GM23338 (cell line): ENCODE measurements around the gene OGA. TPM values are rescaled to one million over a fixed set of nuclear protein-coding genes. Genes with fewer than 3 reads are reported as not detected.

ENCODE experiments used
- ATAC-seq: fragments of 200-7000 bp; cut with Tn5 transposase; 3 replicates; pipeline ENCODE4 v1.9.1; 2020
- DNase-seq: peaks from one replicate; pipeline ENCODE4 v3.0.0-alpha.2; 2015; ENCODE audit warnings: low spot score
- H2AFZ ChIP-seq: fragments of 200-600 bp; sonication (generic); 2 replicates; pipeline ENCODE4 v1.8.0; 2016; ENCODE audit warnings: antibody characterized with exemption, mild to moderate bottlenecking, moderate library complexity
- H3F3A ChIP-seq: fragments of 200-600 bp; sonication (generic); replicated peaks from 2 replicates; pipeline ENCODE4 v1.8.0; 2017; ENCODE audit warnings: antibody characterized with exemption, mixed run types, low read depth
- H3K27ac ChIP-seq: fragments of 200-600 bp; sonication (generic); 2 replicates; pipeline ENCODE4 v1.6.1; 2016; ENCODE audit warnings: low read depth
- H3K27me3 ChIP-seq: fragments of 200-600 bp; sonication (generic); 2 replicates; pipeline ENCODE4 v1.8.0; 2016; ENCODE audit warnings: mild to moderate bottlenecking, mixed run types, moderate library complexity; ENCODE audit not compliant: insufficient read depth
- H3K36me3 ChIP-seq: fragments of 200-600 bp; sonication (generic); 2 replicates; pipeline ENCODE4 v1.8.0; 2016; ENCODE audit warnings: mild to moderate bottlenecking; ENCODE audit not compliant: insufficient read depth
- H3K4me1 ChIP-seq: fragments of 200-600 bp; sonication (generic); 2 replicates; pipeline ENCODE4 v1.8.0; 2016; ENCODE audit warnings: mild to moderate bottlenecking, moderate library complexity; ENCODE audit not compliant: insufficient read depth
- H3K4me2 ChIP-seq: fragments of 200-600 bp; sonication (generic); 2 replicates; pipeline ENCODE4 v1.7.1; 2017; ENCODE audit warnings: mixed run types
- H3K4me3 ChIP-seq: fragments of 200-600 bp; sonication (generic); 2 replicates; pipeline ENCODE4 v1.6.1; 2016; ENCODE audit warnings: mixed run types
- H3K79me2 ChIP-seq: fragments of 200-600 bp; sonication (generic); replicated peaks from 2 replicates; pipeline ENCODE4 v1.8.0; 2017; ENCODE audit warnings: mild to moderate bottlenecking; ENCODE audit not compliant: insufficient read depth
- H3K9me2 ChIP-seq: fragments of 200-600 bp; sonication (generic); 2 replicates; pipeline ENCODE4 v1.8.0; 2017; ENCODE audit not compliant: insufficient read depth
- H4K20me1 ChIP-seq: fragments of 200-600 bp; sonication (generic); replicated peaks from 2 replicates; pipeline ENCODE4 v1.8.0; 2017; ENCODE audit warnings: mild to moderate bottlenecking; ENCODE audit not compliant: insufficient read depth
- H3K27ac Mint-ChIP-seq: 2 replicates; pipeline ENCODE4 v1.8.0; 2020; ENCODE audit warnings: inconsistent platforms, mild to moderate bottlenecking, moderate library complexity, mixed read lengths
- H3K27me3 Mint-ChIP-seq: 3 replicates; pipeline ENCODE4 v1.8.0; 2022; ENCODE audit warnings: low read depth, mild to moderate bottlenecking, moderate library complexity, mixed read lengths, inconsistent platforms; ENCODE audit not compliant: insufficient read depth, poor library complexity
- H3K36me3 Mint-ChIP-seq: 3 replicates; pipeline ENCODE4 v1.8.0; 2021; ENCODE audit warnings: low read depth, mild to moderate bottlenecking, inconsistent platforms, moderate library complexity, mixed read lengths
- H3K4me1 Mint-ChIP-seq: 3 replicates; pipeline ENCODE4 v1.8.0; 2020; ENCODE audit warnings: mild to moderate bottlenecking, inconsistent platforms, mixed read lengths
- H3K4me3 Mint-ChIP-seq: 3 replicates; pipeline ENCODE4 v1.8.0; 2021; ENCODE audit warnings: moderate library complexity, mild to moderate bottlenecking, inconsistent platforms, mixed read lengths
- H3K9me3 Mint-ChIP-seq: 3 replicates; pipeline ENCODE4 v1.8.0; 2020; ENCODE audit warnings: moderate library complexity, mild to moderate bottlenecking, inconsistent platforms, mixed read lengths
- CREB1 ChIP-seq: fragments of 250-450 bp; sonication (Bioruptor Pico); IDR thresholded peaks from 2 replicates; pipeline ENCODE4 v1.5.0; 2020; ENCODE audit warnings: low read depth, mild to moderate bottlenecking, moderate library complexity
- CTCF ChIP-seq, 2 experiments: fragments of 200-600 bp in 1 of 2; sonication (generic) in 1 of 2; conservative IDR thresholded peaks; 2 replicates each; pipeline versions ENCODE4 v1.5.1 to v1.6.1; 2016 to 2017; ENCODE audit warnings: antibody characterized with exemption in 2 of 2, low read depth in 2 of 2, mild to moderate bottlenecking in 2 of 2, moderate library complexity in 1 of 2
- ETS1 ChIP-seq: IDR thresholded peaks from 2 replicates; pipeline ENCODE4 v1.6.1; 2016; ENCODE audit warnings: antibody characterized with exemption
- EZH2 ChIP-seq: fragments of 200-600 bp; sonication (generic); IDR thresholded peaks from one replicate; pipeline ENCODE4 v1.8.0; 2017; ENCODE audit warnings: antibody characterized with exemption, mild to moderate bottlenecking, low read depth; ENCODE audit not compliant: unreplicated experiment
- JUNB ChIP-seq: IDR thresholded peaks from one replicate; pipeline ENCODE4 v1.6.1; 2016; ENCODE audit warnings: antibody characterized with exemption; ENCODE audit not compliant: unreplicated experiment
- NANOG ChIP-seq: IDR thresholded peaks from 2 replicates; pipeline ENCODE4 v1.6.1; 2016; ENCODE audit warnings: antibody characterized with exemption, borderline replicate concordance
- POLR2AphosphoS5 ChIP-seq: IDR thresholded peaks from 2 replicates; pipeline ENCODE4 v1.6.1; 2016; ENCODE audit warnings: antibody characterized with exemption, low read depth
- REST ChIP-seq: IDR thresholded peaks from one replicate; pipeline ENCODE4 v1.6.1; 2018; ENCODE audit warnings: antibody characterized with exemption; ENCODE audit not compliant: unreplicated experiment
- STAT1 ChIP-seq: IDR thresholded peaks from one replicate; pipeline ENCODE4 v1.6.1; 2016; ENCODE audit warnings: antibody characterized with exemption; ENCODE audit not compliant: unreplicated experiment
- ZNF114 ChIP-seq: fragments of 250-450 bp; sonication (Bioruptor Pico); IDR thresholded peaks from 2 replicates; pipeline ENCODE4 v1.5.0; 2020; ENCODE audit warnings: mild to moderate bottlenecking, moderate library complexity
- ZNF331 ChIP-seq: fragments of 250-450 bp; sonication (Bioruptor Pico); IDR thresholded peaks from 2 replicates; pipeline ENCODE4 v1.5.0; 2020; ENCODE audit warnings: low read depth, mild to moderate bottlenecking, moderate library complexity
- polyA plus RNA-seq: library from polyadenylated mRNA; unstranded; fragments of >200 nt; fragmentation: Nextera tagmentation; extraction: Ambion mirVana; gene quantifications from 2 replicates; pipeline ENCODE4 v1.2.1, GENCODE V29; 2016
- total RNA-seq: library from RNA; depleted of rRNA; stranded (reverse); fragments of >200 nt; shearing (Covaris generic); gene quantifications from 2 replicates; pipeline ENCODE4 v1.2.3, GENCODE V29; 2014

OGA gene
- total and polyA plus RNA-seq, 2 experiments from 2014 or later, result 68.4 to 131 TPM

GRCh38 chr10:101845893-101846292 is 27.6 kb upstream of the OGA start:
- no peaks in the 10 kb centered on the region; the same call in 1 of the 2 replicates for H3K9me2 ChIP-seq
- peaks cover 11% of the 10 kb centered on the region; the same call in 1 of the 2 replicates for H4K20me1 ChIP-seq
- H3K4me3 ChIP-seq, result no peak overlapping the region
- no peak for ATAC-seq
- H3K27me3 ChIP-seq, result peaks cover 19% of the 10 kb centered on the region
- no peaks in the 10 kb centered on the region; the same call in 2 of the 3 replicates for H3K9me3 Mint-ChIP-seq
- H3K27ac ChIP-seq, result no peak overlapping the region
- peaks cover 12% of the 10 kb centered on the region for H3K4me1 ChIP-seq
- H3K36me3 Mint-ChIP-seq, result no peaks in the 10 kb centered on the region
- no peak for TF ChIP-seq ZNF114
- no peak for TF ChIP-seq JUNB
- TF ChIP-seq CREB1 (CRISPR knock-in tag), result no peak
- TF ChIP-seq ETS1, result no peak
- TF ChIP-seq POLR2AphosphoS5, result no peak
- no peak for TF ChIP-seq REST
- no peak for TF ChIP-seq NANOG
- no peak for TF ChIP-seq ZNF331 (CRISPR knock-in tag)
- no peak for TF ChIP-seq STAT1
- TF ChIP-seq CTCF (conservative IDR thresholded peaks at IDR 0.05; ENCODE audit: low read depth in 2 of 2), result no peak
- no peak for TF ChIP-seq EZH2
- no peak overlapping the region for H3K4me3 Mint-ChIP-seq
- H3K27me3 Mint-ChIP-seq, result peaks cover 37% of the 10 kb centered on the region
- no peak overlapping the region for H2AFZ ChIP-seq
- no peak overlapping the region for H3K27ac Mint-ChIP-seq
- no peaks in the 10 kb centered on the region for H3K36me3 ChIP-seq
- no peak overlapping the region for H3K4me2 ChIP-seq
- peaks cover 9% of the 10 kb centered on the region; the same call in 1 of the 2 replicates for H3F3A ChIP-seq
- no peaks in the 10 kb centered on the region for H3K79me2 ChIP-seq
- H3K4me1 Mint-ChIP-seq, result peaks cover 50% of the 10 kb centered on the region
- DNase-seq, result no peak
